Activated T-helper 9 cell treated with anti-CD3 and anti-CD28 coated beads, Interleukin-2, amount 50 U/mL, for 16 hours (primary cell): ENCODE results near the gene SND1.

Experiments
- DNase-seq: peaks from one replicate; pipeline ENCODE4 v3.0.0-alpha.2; 2020; ENCODE audit warnings: low read depth

The SND1 gene

DNA sequence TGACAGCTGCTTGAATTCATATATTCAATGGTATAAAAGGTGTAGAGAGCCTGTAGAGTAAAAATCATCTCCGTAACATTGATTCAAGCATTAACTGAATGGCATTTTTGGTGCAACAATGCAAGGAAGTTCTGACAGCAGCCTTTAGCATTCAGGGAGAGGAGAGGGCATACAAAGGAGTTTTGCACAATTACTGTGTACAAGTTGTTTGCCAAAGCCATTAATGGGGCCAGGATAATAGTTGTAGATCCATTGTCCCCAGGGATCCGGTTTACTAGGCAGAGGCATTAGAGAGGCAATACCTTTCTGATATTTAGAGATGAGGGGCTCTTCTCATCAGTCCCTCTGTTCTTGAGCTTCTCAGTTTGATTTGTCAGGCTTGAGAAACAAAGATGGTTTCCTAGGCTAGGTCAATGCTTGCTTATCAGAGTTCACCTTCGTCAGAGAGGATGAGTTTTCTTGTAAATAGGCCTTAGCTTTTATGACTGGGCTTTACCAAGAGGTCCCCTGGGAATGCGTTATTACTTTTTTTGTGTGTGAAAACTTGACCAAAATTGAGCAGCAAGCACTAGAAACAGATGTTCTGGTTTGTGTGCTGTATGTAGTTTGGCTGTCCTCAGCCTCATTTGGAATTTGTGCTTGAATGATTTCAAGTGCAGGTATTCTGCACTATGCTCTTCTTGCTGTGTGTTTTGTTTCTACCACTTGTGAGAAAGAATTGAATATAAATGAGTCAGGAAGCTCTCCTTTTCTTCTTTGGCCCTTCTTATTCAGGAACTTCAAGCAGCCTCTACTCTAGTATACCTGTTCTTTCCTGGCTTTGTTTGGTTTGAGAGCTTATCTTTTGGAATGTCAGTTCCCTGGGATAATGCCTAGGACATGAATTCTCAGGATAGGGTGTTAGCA, 32.0 kb downstream of the SND1 start:
- DNase-seq: no peak

- no peak for DNase-seq
Measured at GRCh38 chr7:127689194-127689772, 37.3 kb downstream of the SND1 start.

GRCh38 chr7:127690337-127690736, 38.3 kb downstream of the SND1 start:
- no peak for DNase-seq

DNA sequence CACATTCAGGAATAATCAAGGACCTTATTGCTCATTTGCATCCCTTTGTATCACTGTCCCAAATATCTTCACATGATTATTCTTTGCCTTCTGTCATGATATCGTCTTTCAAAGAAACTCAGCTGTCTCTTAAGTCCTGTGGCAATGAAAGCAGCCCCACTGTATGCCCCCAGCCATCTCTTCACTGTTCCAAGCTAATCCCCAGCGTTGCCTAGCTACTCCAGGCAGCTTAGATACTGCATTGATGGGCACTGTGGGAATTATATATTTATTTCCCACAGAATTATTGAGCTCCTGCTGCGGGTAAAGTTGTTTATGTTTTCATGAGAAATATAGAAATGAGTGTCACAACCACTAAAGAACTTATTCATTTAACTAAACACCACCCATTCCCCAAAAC, 38.8 kb downstream of the SND1 start:
- DNase-seq: no peak

GRCh38 chr7:127692200-127692599, 40.2 kb downstream of the SND1 start:
- no peak for DNase-seq

- no peak for DNase-seq
Measured at GRCh38 chr7:127699853-127700252, 47.9 kb downstream of the SND1 start.

DNA sequence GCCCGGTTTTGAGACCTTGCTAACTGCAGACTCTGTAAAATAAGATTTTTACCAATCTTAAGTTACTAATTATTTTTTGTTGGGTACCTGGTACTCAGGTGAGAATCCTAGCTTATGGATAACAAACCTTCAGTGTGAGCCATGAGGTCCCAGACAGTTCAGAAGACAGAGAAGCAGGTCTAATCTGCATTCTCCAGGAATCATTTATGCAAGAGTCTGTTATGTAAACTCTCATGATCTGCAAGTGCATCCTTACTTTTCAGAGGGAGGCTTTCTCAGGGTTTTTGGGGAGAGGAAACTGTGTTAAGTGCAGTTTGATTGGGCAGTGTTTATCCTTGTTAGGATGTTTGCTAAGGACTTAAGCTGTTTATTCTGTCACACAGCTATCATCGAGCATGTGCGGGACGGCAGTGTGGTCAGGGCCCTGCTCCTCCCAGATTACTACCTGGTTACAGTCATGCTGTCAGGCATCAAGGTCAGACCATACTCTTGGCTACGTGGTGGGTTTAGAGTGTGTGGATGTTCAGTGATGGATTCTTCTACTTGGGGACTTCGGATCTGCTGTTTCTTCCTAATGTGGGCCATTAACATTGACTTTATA, 50.2 kb downstream of the SND1 start:
- no peak for DNase-seq

DNA sequence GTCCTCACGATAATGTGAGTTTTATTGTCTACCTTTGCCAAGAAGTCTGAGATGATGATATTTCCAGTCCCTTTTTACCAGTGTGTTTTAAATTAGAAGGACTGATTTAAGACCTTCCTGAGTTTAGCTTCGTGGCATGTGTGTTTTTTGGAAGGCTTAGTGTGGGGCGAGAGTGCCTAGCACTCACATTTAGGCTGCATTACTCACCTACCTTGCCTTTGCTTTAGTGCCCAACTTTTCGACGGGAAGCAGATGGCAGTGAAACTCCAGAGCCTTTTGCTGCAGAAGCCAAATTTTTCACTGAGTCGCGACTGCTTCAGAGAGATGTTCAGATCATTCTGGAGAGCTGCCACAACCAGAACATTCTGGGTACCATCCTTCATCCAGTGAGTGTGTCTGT, 50.9 kb downstream of the SND1 start:
- no peak for DNase-seq

DNA sequence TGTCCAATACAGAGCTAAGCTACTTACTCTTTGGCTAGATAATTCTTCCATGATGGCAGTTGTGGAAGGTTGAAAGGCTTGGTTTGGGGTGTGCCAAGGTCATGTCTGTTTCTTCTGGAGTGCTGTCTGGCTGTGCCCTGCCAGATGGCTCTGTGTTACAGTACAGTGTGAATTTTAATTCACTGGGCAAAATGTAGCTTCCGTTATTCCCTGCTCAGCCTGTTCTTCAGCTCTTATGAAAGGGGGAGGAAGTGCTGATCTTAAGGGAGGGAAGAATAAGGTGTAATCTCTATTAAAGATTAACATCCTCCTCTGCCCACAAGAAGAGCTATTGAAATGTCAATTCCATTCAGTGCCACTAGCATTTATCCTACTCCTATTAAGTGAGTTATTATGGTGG, 52.2 kb downstream of the SND1 start:
- no peak for DNase-seq

GRCh38 chr7:127705461-127705959, 53.5 kb downstream of the SND1 start:
- no peak for DNase-seq

GRCh38 chr7:127706766-127707165, 54.8 kb downstream of the SND1 start:
- no peak for DNase-seq

DNA sequence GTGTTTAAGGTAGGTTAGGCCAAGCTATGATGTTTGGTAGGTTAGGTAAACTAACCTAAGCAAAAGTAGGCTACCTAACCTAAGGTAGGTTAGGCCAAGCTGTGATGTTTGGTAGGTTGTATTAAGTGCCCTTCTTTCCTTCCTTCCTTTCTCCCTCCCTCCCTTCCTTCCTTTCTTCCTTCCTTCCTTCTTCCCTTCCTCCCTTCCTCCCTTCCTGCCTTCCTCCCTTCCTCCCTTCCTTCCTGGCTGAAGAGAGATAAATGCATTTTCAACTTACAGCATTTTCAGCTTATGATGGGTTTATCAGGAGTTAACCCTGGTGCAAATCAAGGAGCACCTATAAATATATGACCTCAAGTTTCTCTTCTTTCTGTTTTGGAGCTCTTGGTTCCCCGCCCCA, 56.2 kb downstream of the SND1 start:
- DNase-seq: no peak

DNA sequence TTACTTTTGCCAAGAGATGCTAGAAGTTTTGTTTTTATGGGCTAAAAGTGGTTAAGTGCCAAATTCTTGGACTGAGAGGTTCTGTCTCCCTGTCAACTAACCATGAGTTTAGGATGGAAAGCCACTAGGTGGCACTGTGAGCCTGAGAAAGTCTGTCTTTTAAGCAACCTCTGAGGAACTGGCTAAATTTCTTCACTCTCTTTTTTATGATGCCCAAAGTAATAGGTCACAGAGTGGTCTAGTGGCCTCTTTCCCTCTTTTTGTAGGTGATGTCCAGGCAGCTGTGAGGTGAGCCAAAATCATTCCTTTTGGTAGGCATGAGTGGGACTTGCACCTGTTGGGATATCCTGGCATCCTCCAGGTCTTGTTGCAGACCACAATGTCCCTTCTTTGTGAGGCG, 56.8 kb downstream of the SND1 start:
- peak; percentile 34 for DNase-seq

DNA sequence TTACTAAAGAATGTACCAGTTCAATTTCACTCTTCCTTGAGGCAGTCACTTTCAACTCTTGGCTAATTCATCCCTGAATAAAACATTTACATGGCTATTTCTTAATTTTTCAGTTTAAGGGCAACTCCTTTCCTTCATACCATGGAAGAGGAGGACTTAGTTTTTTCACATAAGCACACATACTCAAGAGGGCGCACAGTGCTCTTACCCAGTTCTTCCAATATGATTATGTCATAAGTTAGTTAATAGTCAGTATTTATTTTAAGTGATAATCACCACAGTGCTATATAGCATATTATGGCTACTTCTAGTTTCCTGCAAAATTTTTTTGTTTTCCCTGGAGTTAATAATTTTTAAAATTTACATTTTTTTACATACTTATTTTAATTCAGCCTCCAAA, 58.6 kb downstream of the SND1 start:
- DNase-seq: no peak

- DNase-seq: no peak
Measured at GRCh38 chr7:127711872-127712271, 59.9 kb downstream of the SND1 start.

DNA sequence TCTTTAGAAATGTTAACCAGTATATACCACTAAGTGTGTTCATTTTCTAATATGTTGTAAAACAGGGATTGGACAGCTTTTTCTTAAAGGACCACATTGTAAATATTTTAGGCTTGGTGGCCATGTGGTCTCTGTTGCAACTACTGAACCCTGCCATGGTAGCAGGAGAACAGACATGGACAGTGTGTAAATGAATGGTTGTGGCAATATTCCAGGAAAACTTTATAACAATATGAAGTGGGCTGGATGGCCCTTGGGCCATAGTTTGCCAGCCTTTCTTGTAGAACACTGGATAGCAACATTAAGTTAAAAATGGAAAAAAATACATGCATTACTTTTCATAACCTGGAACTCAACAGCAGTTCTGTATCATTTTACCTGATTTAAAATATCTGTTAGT, 61.0 kb downstream of the SND1 start:
- DNase-seq: no peak

DNA sequence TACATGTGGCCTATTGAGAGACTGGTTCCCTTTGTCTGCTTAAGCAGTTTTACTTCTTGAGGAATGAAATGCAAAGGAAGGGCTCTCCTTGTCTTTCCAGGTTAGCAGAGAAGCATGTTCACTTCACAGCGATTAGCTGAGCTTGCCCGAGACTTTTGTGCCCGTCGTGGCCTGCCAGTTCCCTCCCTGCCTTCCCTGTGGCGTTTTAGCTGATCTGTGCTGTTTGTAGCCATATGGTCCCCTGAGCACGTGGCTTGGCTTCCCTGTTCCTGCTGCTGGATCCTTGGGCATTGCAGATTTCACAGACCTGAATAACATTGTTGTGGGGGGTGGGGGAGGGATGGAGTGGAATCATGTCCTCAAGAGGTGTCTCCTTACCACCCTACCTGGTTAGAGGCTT, 61.8 kb downstream of the SND1 start:
- no peak for DNase-seq

- no peak for DNase-seq
Measured at GRCh38 chr7:127715272-127715671, 63.3 kb downstream of the SND1 start.

GRCh38 chr7:127715901-127716300, 63.9 kb downstream of the SND1 start:
- DNase-seq: no peak

- no peak for DNase-seq
Measured at GRCh38 chr7:127717502-127718339, 65.7 kb downstream of the SND1 start.

GRCh38 chr7:127718340-127718679, 66.3 kb downstream of the SND1 start:
- DNase-seq: no peak

GRCh38 chr7:127726476-127726875, 74.5 kb downstream of the SND1 start:
- no peak for DNase-seq
